ENCODE data around the gene ADAMTS5.

- TF ChIP-seq, protein P1, sequence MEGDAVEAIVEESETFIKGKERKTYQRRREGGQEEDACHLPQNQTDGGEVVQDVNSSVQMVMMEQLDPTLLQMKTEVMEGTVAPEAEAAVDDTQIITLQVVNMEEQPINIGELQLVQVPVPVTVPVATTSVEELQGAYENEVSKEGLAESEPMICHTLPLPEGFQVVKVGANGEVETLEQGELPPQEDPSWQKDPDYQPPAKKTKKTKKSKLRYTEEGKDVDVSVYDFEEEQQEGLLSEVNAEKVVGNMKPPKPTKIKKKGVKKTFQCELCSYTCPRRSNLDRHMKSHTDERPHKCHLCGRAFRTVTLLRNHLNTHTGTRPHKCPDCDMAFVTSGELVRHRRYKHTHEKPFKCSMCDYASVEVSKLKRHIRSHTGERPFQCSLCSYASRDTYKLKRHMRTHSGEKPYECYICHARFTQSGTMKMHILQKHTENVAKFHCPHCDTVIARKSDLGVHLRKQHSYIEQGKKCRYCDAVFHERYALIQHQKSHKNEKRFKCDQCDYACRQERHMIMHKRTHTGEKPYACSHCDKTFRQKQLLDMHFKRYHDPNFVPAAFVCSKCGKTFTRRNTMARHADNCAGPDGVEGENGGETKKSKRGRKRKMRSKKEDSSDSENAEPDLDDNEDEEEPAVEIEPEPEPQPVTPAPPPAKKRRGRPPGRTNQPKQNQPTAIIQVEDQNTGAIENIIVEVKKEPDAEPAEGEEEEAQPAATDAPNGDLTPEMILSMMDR (IDR thresholded peaks at IDR 0.05): no peak
- TF ChIP-seq POLR2A (IDR thresholded peaks at IDR 0.05): no peak
Observed at GRCh38 chr21:26888256-26888655, 78.6 kb downstream of the ADAMTS5 start.
